Caco-2 (cell line): ENCODE results near the gene ISOC2. TPM values are rescaled to one million over a fixed set of nuclear protein-coding genes. Genes with fewer than 3 reads are reported as not detected.
"Not testable (repeated sequence)": the region's sequence is repeated elsewhere in the genome, so short reads cannot be mapped to it uniquely, and the experiment has no call there.

Source experiments
- BruUV-seq: library from RNA; stranded (reverse); fragments of 400-500 nt; replicated peaks from 2 replicates; lab custom pipeline; 2021; lab: Mats Ljungman, UMichigan
- CTCF ChIA-PET: fragments of 300-600 bp; sonication (Branson Sonifier 250); formaldehyde crosslinking; loops from one replicate; lab custom pipeline; 2022; ENCODE audit warnings: antibody characterized with exemption; lab: Charles Lee
- POLR2A ChIA-PET: fragments of 300-600 bp; sonication (Branson Sonifier 250); formaldehyde crosslinking; loops from one replicate; lab custom pipeline; 2022; ENCODE audit warnings: antibody characterized with exemption; lab: Charles Lee
- DNase-seq, 2 experiments: peaks; one replicate each; pipeline versions ENCODE4 v3.0.0 to v3.0.0-alpha.2; 2020 to 2022
- H3K27me3 ChIP-seq: replicated peaks from 2 replicates; pipeline ENCODE4 v1.6.0; 2011; ENCODE audit warnings: low read length; ENCODE audit not compliant: control insufficient read depth, insufficient read depth
- H3K36me3 ChIP-seq: 2 replicates; pipeline ENCODE4 v1.5.1; 2011; ENCODE audit warnings: low read length; ENCODE audit not compliant: control insufficient read depth, insufficient read depth
- H3K4me1 ChIP-seq: fragments of 250-450 bp; sonication (Bioruptor Pico); 2 replicates; pipeline ENCODE4 v1.5.1; 2020; ENCODE audit warnings: mild to moderate bottlenecking
- H3K4me3 ChIP-seq: 2 replicates; pipeline ENCODE4 v1.5.1; 2011; ENCODE audit warnings: low read depth, mild to moderate bottlenecking, control low read depth, low read length
- H3K9me3 ChIP-seq: fragments of 250-450 bp; sonication (Bioruptor Pico); 2 replicates; pipeline ENCODE4 v1.5.1; 2020; ENCODE audit warnings: mild to moderate bottlenecking, moderate library complexity
- H3K27ac Mint-ChIP-seq: one replicate; pipeline ENCODE4 v1.8.0; 2022; ENCODE audit warnings: mixed read lengths; ENCODE audit not compliant: unreplicated experiment
- H3K27me3 Mint-ChIP-seq: one replicate; pipeline ENCODE4 v1.8.0; 2022; ENCODE audit warnings: mixed read lengths; ENCODE audit not compliant: insufficient read depth, unreplicated experiment
- H3K36me3 Mint-ChIP-seq: one replicate; pipeline ENCODE4 v1.8.0; 2022; ENCODE audit warnings: mild to moderate bottlenecking, mixed read lengths; ENCODE audit not compliant: insufficient read depth, unreplicated experiment
- H3K4me1 Mint-ChIP-seq: one replicate; pipeline ENCODE4 v1.8.0; 2022; ENCODE audit warnings: low read depth, mixed read lengths; ENCODE audit not compliant: unreplicated experiment
- H3K4me3 Mint-ChIP-seq: one replicate; pipeline ENCODE4 v1.8.0; 2022; ENCODE audit warnings: mild to moderate bottlenecking, moderate library complexity, mixed read lengths; ENCODE audit not compliant: unreplicated experiment
- H3K9me3 Mint-ChIP-seq: one replicate; pipeline ENCODE4 v1.8.0; 2022; ENCODE audit warnings: mixed read lengths; ENCODE audit not compliant: unreplicated experiment
- CTCF ChIP-seq, 2 experiments: fragments of 200-600 bp in 1 of 2; IDR thresholded peaks; 1 replicate in 1 of 2; 2 replicates in 1 of 2; pipeline versions ENCODE4 v1.5.1 to v1.8.0; 2011 to 2022; ENCODE audit warnings: antibody characterized with exemption in 1 of 2, control low read depth in 1 of 2, inconsistent platforms in 1 of 2, low read depth in 1 of 2, low read length in 1 of 2, mild to moderate bottlenecking in 1 of 2, moderate library complexity in 1 of 2; ENCODE audit not compliant: insufficient read depth in 1 of 2, severe bottlenecking in 1 of 2, unreplicated experiment in 1 of 2
- intact Hi-C: fragments of 100-400 bp; cut with micrococcal nuclease; formaldehyde crosslinking; loops from one replicate; pipeline ENCODE4 v1.10.0; 2022; ENCODE audit not compliant: unreplicated experiment
- total RNA-seq: library from RNA; stranded (reverse); gene quantifications from 2 replicates; pipeline ENCODE4 v1.2.3, GENCODE V29; 2022

ISOC2 gene
- total RNA-seq, 1 experiment from 2014 or later, result 40.6 TPM

GRCh38 chr19:55497763-55498162 is 36.3 kb upstream of the ISOC2 start:
- no TSS peak for BruUV-seq
- Histone ChIP-seq H3K4me3 (no peak overlapping the region), H3K27me3 (no peaks in the 10 kb centered on the region), H3K36me3 (no peaks in the 10 kb centered on the region), H3K4me1 (peaks cover 4% of the 10 kb centered on the region; the same call in 1 of the 2 replicates), H3K9me3 (no peaks in the 10 kb centered on the region)
- intact Hi-C loops, result no loop called here
- TF ChIP-seq CTCF (IDR thresholded peaks at IDR 0.05; ENCODE audit: insufficient read depth in 1 of 2, low read depth in 1 of 2, low read length in 1 of 2, severe bottlenecking in 1 of 2, unreplicated experiment in 1 of 2), result no peak
- no peak overlapping the region for H3K27ac Mint-ChIP-seq
- DNase-seq, result no peak
- peaks cover 16% of the 10 kb centered on the region for H3K36me3 Mint-ChIP-seq
- ChIA-PET CTCF (no interaction called here), POLR2A (no interaction called here)
- no peaks in the 10 kb centered on the region for H3K27me3 Mint-ChIP-seq
- no peak overlapping the region for H3K4me3 Mint-ChIP-seq
- H3K4me1 Mint-ChIP-seq, result peaks cover 15% of the 10 kb centered on the region
- H3K9me3 Mint-ChIP-seq, result peaks cover 8% of the 10 kb centered on the region

DNA sequence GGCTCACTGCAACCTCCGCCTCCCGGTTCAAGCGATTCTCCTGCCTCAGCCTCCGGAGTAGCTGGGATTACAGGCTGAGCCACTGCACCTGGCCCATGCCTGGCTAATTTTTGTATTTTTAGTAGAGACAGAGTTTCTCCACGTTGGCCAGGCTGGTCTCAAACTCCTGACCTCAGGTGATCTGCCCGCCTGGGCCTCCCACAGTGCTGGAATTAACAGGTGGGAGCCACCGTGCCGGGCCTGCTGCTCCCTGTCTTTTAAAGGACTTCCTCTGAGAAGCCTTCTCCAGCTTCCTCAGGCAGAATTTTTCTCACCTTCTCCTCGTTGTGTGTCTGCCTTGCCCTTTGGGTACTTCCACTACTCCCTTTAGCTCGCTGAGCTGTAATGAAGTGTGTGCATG is 35.4 kb upstream of the ISOC2 start:
- H3K4me3 Mint-ChIP-seq, intact Hi-C loops, H3K9me3 Mint-ChIP-seq, H3K27ac Mint-ChIP-seq, H3K36me3 ChIP-seq, CTCF ChIA-PET, H3K4me3 ChIP-seq, H3K4me1 ChIP-seq, H3K9me3 ChIP-seq, H3K27me3 ChIP-seq, H3K27me3 Mint-ChIP-seq, DNase-seq, BruUV-seq: not testable (repeated sequence)
- POLR2A ChIA-PET, result interaction anchor here (1.1 to 1.5 kb wide), 2 partner anchors 10 to 20 kb away, joined by 4 to 5 read pairs; partner anchors contain the start of gene ZNF628
- peaks cover 16% of the 10 kb centered on the region for H3K36me3 Mint-ChIP-seq
- peaks cover 15% of the 10 kb centered on the region for H3K4me1 Mint-ChIP-seq

DNA sequence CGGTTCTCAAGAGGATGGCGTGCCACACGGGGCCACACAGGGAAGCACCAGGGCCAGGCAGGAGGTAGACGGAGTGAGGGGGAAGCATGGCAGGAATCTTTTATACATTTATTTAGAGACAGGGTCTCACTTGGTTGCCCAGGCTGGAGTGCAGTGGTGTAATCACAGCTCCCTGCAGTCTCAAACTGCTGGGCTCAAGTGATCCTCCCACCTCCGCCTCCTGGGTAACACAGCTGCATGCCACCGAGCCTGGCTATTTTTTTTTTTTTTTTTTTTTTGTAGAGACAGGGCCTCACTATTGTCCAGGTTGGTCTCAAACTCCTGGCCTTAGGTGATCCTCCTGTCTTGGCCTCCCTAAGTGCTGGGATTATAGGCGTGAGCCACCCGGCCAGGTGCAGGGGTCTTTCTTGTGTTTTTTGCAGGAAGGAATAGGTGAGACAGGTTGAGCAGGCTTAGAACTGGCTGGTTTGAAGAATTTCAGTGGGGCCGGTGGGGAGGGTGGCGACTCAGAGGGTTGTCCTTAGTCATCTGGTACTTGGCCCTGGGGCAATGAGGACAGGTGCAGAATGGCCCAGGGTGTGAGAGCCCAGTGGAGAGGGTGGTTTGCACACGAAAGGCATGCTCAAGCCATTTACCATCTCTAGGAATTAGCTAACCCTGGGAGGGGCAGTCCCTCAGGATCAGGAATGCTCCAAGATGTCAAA is 34.4 kb upstream of the ISOC2 start:
- no peak for TF ChIP-seq CTCF (IDR thresholded peaks at IDR 0.05; ENCODE audit: insufficient read depth in 1 of 2, low read depth in 1 of 2, low read length in 1 of 2, severe bottlenecking in 1 of 2, unreplicated experiment in 1 of 2)
- intact Hi-C loops, result no loop called here
- CTCF ChIA-PET, result no interaction called here
- H3K9me3 Mint-ChIP-seq, result no peaks in the 10 kb centered on the region
- no peaks in the 10 kb centered on the region for H3K9me3 ChIP-seq
- peaks cover 15% of the 10 kb centered on the region for H3K4me1 Mint-ChIP-seq
- no peak overlapping the region for H3K4me3 Mint-ChIP-seq
- no TSS peak for BruUV-seq
- peaks cover 4% of the 10 kb centered on the region; the same call in 1 of the 2 replicates for H3K4me1 ChIP-seq
- no peaks in the 10 kb centered on the region for H3K36me3 ChIP-seq
- no peak overlapping the region for H3K4me3 ChIP-seq
- no peaks in the 10 kb centered on the region for H3K27me3 ChIP-seq
- peak; percentile 47 to 72 for DNase-seq
- no peaks in the 10 kb centered on the region for H3K27me3 Mint-ChIP-seq
- POLR2A ChIA-PET, result interaction anchor here (1.1 to 1.5 kb wide), 3 partner anchors 9 to 19 kb away, joined by 4 to 5 read pairs (median 4); partner anchors contain the start of genes NAT14 and ZNF628
- no peak overlapping the region for H3K27ac Mint-ChIP-seq
- peaks cover 21% of the 10 kb centered on the region for H3K36me3 Mint-ChIP-seq
